ENCODE measurements around the gene SUGCT.

DNA sequence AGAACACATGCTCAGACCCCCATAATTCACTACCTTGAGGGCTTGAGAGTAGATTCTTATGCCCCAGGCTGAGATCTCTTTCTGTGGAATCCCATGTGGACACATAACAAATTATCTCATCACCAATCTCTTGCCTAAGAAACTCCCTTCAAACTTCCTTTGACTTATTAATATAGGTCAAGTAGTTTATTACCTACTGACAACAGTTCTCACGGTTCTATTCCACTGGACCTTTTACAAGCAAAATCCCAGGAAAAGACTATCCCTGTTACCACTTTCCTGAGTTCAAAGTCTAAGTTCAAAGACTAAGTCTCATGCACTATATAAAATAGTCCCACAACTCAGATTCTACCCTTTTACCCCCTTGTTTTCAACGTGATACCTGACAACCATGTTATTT lies 754.7 kb downstream of the SUGCT start:
- no peak for TF ChIP-seq POLR2A (IDR thresholded peaks at IDR 0.05)
- no peak for TF ChIP-seq CTCF (IDR thresholded peaks at IDR 0.05 in 8 of 11, conservative IDR thresholded peaks at IDR 0.05 in 3 of 11)
